H1 (cell line): ENCODE measurements around the gene PPP2R2C. TPM values are rescaled to one million over a fixed set of nuclear protein-coding genes. Genes with fewer than 3 reads are reported as not detected.

Experiments used
- CTBP2 ChIP-seq: IDR thresholded peaks from 2 replicates; pipeline ENCODE4 v1.7.0; 2011; ENCODE audit warnings: borderline replicate concordance, mild to moderate bottlenecking, moderate library complexity, mixed read lengths, low read length; ENCODE audit not compliant: insufficient read depth, insufficient read length
- MAFK ChIP-seq: IDR thresholded peaks from 2 replicates; pipeline ENCODE4 v1.6.1; 2012; ENCODE audit warnings: low read depth, mild to moderate bottlenecking, improper control_type of control experiment, low read length
- POLR2A ChIP-seq, 2 experiments: IDR thresholded peaks; 1 replicate in 1 of 2; 2 replicates in 1 of 2; pipeline ENCODE4 v1.6.1; 2011; ENCODE audit warnings: low read depth in 2 of 2, low read length in 2 of 2, mild to moderate bottlenecking in 2 of 2; ENCODE audit errors: control extremely low read depth in 1 of 2
- RNF2 ChIP-seq: fragments of 200-900, 300-1000 bp; sonication (generic); IDR thresholded peaks from 2 replicates; pipeline ENCODE4 v1.7.1; 2016; ENCODE audit warnings: borderline replicate concordance, low read depth, mild to moderate bottlenecking, antibody characterized with exemption, low read length; ENCODE audit not compliant: poor library complexity, severe bottlenecking; ENCODE audit errors: missing control alignments
- SIX5 ChIP-seq: IDR thresholded peaks from 2 replicates; pipeline ENCODE4 v1.6.1; 2011; ENCODE audit warnings: mild to moderate bottlenecking, low read depth, low read length
- SP1 ChIP-seq: IDR thresholded peaks from 2 replicates; pipeline ENCODE4 v1.6.1; 2011; ENCODE audit warnings: low read depth, low read length
- polyA plus RNA-seq, 7 experiments: library from polyadenylated mRNA; depleted of rRNA in 3 of 7; stranded (reverse) in 5 of 7; unstranded in 2 of 7; fragments of >200 nt in 5 of 7; fragments of 200-250 nt in 2 of 7; gene quantifications; 1 replicate in 5 of 7; 2 replicates in 1 of 7; 4 replicates in 1 of 7; pipeline versions ENCODE4 v1.2.1 to v1.2.3, GENCODE V29; 2011 to 2013; ENCODE audit warnings: missing spikeins in 2 of 7, mixed read lengths in 2 of 7
- total RNA-seq: library from RNA; stranded (reverse); fragmentation: NEBNext Ultra II Directional; extraction: Animal tissue kit (Norgen Biotek cat#: 25700); gene quantifications from 2 replicates; pipeline ENCODE4 v1.2.1, GENCODE V29; 2021
- TF ChIP-seq, protein P1 (sequence below): fragments of 300-600 bp; sonication (generic); IDR thresholded peaks from 2 replicates; pipeline ENCODE4 v1.7.1; 2012; ENCODE audit warnings: low read length, moderate library complexity, mild to moderate bottlenecking, inconsistent platforms; ENCODE audit not compliant: insufficient replicate concordance

PPP2R2C gene
- total and polyA plus RNA-seq, 2 of the 8 experiments (the other 6 are each of a cell fraction or from before 2014, with no cell fraction given), result 6.4 TPM

DNA sequence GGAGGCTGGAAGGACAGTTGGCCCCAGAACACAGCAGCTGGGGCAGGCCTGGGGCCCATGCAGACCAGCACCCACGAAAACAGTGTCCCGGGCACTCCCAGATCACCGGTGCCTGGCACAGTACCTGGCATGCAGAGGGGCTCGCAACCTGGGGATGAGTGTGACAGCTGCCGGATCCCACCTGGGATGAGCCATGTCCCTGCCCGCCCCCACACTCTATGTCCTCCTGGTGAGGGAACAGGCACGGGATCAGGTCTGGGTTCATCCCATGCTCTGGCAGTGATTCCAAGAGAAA, 22.8 kb upstream of the PPP2R2C start (continued):
- TF ChIP-seq, protein P1, sequence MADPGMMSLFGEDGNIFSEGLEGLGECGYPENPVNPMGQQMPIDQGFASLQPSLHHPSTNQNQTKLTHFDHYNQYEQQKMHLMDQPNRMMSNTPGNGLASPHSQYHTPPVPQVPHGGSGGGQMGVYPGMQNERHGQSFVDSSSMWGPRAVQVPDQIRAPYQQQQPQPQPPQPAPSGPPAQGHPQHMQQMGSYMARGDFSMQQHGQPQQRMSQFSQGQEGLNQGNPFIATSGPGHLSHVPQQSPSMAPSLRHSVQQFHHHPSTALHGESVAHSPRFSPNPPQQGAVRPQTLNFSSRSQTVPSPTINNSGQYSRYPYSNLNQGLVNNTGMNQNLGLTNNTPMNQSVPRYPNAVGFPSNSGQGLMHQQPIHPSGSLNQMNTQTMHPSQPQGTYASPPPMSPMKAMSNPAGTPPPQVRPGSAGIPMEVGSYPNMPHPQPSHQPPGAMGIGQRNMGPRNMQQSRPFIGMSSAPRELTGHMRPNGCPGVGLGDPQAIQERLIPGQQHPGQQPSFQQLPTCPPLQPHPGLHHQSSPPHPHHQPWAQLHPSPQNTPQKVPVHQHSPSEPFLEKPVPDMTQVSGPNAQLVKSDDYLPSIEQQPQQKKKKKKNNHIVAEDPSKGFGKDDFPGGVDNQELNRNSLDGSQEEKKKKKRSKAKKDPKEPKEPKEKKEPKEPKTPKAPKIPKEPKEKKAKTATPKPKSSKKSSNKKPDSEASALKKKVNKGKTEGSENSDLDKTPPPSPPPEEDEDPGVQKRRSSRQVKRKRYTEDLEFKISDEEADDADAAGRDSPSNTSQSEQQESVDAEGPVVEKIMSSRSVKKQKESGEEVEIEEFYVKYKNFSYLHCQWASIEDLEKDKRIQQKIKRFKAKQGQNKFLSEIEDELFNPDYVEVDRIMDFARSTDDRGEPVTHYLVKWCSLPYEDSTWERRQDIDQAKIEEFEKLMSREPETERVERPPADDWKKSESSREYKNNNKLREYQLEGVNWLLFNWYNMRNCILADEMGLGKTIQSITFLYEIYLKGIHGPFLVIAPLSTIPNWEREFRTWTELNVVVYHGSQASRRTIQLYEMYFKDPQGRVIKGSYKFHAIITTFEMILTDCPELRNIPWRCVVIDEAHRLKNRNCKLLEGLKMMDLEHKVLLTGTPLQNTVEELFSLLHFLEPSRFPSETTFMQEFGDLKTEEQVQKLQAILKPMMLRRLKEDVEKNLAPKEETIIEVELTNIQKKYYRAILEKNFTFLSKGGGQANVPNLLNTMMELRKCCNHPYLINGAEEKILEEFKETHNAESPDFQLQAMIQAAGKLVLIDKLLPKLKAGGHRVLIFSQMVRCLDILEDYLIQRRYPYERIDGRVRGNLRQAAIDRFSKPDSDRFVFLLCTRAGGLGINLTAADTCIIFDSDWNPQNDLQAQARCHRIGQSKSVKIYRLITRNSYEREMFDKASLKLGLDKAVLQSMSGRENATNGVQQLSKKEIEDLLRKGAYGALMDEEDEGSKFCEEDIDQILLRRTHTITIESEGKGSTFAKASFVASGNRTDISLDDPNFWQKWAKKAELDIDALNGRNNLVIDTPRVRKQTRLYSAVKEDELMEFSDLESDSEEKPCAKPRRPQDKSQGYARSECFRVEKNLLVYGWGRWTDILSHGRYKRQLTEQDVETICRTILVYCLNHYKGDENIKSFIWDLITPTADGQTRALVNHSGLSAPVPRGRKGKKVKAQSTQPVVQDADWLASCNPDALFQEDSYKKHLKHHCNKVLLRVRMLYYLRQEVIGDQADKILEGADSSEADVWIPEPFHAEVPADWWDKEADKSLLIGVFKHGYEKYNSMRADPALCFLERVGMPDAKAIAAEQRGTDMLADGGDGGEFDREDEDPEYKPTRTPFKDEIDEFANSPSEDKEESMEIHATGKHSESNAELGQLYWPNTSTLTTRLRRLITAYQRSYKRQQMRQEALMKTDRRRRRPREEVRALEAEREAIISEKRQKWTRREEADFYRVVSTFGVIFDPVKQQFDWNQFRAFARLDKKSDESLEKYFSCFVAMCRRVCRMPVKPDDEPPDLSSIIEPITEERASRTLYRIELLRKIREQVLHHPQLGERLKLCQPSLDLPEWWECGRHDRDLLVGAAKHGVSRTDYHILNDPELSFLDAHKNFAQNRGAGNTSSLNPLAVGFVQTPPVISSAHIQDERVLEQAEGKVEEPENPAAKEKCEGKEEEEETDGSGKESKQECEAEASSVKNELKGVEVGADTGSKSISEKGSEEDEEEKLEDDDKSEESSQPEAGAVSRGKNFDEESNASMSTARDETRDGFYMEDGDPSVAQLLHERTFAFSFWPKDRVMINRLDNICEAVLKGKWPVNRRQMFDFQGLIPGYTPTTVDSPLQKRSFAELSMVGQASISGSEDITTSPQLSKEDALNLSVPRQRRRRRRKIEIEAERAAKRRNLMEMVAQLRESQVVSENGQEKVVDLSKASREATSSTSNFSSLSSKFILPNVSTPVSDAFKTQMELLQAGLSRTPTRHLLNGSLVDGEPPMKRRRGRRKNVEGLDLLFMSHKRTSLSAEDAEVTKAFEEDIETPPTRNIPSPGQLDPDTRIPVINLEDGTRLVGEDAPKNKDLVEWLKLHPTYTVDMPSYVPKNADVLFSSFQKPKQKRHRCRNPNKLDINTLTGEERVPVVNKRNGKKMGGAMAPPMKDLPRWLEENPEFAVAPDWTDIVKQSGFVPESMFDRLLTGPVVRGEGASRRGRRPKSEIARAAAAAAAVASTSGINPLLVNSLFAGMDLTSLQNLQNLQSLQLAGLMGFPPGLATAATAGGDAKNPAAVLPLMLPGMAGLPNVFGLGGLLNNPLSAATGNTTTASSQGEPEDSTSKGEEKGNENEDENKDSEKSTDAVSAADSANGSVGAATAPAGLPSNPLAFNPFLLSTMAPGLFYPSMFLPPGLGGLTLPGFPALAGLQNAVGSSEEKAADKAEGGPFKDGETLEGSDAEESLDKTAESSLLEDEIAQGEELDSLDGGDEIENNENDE, result no peak
- TF ChIP-seq SP1, result no peak
- no peak for TF ChIP-seq SIX5
- no peak for TF ChIP-seq CTBP2
- TF ChIP-seq MAFK, result no peak
- TF ChIP-seq POLR2A (IDR thresholded peaks at IDR 0.05; ENCODE audit: control extremely low read depth in 1 of 2, low read depth in 2 of 2, low read length in 2 of 2), result no peak
- TF ChIP-seq RNF2, result no peak
